GM12891 (cell line): Measurements from ENCODE around the gene MPPED2.

ENCODE experiments used
- POLR2A ChIP-seq: IDR thresholded peaks from 2 replicates; pipeline ENCODE4 v1.6.1; 2011; ENCODE audit warnings: low read depth, low read length, control low read depth
- POLR2AphosphoS5 ChIP-seq: IDR thresholded peaks from 2 replicates; pipeline ENCODE4 v1.6.1; 2011; ENCODE audit warnings: low read depth, low read length, control low read depth
- POU2F2 ChIP-seq: IDR thresholded peaks from 2 replicates; pipeline ENCODE4 v1.6.1; 2011; ENCODE audit warnings: low read depth, mild to moderate bottlenecking, control low read depth, low read length, moderate library complexity
- TAF1 ChIP-seq: IDR thresholded peaks from 2 replicates; pipeline ENCODE4 v1.6.1; 2011; ENCODE audit warnings: low read depth, low read length, control low read depth

GRCh38 chr11:30414806-30415205 lies 171.3 kb downstream of the MPPED2 start:
- TF ChIP-seq POLR2A (no peak), POLR2AphosphoS5 (no peak), POU2F2 (no peak), TAF1 (no peak)
